HK-2 (cell line): ENCODE measurements around the gene MORN1.
A peak's percentile ranks its signal among the peaks of the same experiment; 100 is the strongest.

Experiments used
- DNase-seq: peaks from one replicate; pipeline ENCODE4 v3.0.0-alpha.2; 2018; ENCODE audit not compliant: unreplicated experiment

The MORN1 gene

DNA sequence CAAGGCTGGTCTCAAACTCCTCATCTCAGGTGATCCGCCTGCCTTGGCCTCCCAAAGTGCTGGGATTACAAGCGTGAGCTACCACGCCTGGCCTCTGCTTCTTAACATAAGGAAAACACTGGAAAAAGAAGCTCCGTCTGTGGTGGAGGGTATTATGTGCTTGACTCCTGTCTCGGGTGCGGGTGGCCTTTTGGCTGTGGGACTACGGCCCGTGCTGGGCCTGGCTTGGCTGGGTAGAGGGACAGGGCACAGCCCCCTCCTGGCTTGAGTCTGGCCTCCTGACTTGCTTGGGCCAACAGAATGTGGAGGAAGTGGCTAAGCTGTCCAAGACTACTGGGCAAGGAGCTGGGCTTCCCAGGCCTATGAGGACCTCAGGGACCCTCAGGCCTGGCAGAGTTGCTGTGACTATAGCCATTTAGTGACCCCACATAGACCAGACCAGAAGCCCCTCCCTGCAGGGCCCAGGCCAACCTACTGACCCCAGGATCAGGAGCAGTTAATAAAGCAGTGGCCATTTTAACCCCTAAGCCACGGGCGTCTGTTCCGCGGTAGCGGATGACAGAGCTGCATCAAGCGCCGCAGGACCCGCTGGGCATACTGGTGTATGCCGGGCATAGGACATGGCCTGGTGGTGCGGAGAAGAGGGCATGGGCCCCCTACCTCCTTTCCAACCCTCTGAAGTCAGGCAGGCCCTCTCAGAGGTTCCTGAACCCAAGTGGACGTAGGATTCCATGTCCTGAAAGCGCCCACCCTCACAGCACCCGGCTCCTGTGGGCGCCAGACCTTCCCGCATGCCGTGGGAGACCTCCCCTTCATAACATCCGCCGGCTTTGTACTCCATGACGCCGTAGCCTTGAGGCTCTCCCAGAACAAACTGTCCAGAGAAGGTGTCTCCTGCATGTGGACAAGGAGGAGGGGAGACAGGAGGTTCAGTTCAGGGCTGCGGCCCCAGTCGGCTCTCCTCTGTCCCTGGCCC is 4.4 kb downstream of the MORN1 start:
- DNase-seq = no peak

DNA sequence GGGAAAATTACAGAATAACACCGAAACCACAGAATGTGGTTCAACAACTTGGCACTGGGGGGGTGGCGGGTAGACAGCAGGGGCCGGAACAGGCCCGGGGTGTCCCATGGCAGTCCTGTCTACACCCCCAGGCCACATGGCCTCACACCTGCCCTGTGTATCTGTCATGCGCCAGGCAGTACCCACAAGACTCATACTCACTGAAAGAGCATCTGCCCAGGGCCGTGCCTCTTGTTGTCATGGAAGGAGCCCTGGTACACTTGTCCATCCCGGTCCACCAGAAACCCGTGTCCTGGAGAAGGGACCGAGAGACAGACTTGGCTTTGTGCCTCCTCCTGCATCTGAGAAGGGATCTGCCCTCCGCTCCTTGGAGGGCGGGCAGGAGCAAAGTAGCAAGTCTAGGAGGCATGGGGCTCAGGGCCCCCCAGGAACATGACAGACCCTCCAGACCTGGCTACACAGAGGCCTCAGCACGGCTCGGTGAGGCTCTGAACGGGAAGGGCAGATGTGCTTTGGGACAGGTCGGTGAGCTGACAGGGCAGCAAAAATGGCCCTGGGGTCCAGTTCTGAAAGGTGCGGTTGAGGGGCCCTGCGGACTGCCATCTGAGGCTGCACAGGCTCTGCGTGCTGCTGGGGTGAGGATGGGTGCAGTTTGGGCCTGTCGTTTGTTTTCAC is 5.6 kb downstream of the MORN1 start:
- no peak for DNase-seq

DNA sequence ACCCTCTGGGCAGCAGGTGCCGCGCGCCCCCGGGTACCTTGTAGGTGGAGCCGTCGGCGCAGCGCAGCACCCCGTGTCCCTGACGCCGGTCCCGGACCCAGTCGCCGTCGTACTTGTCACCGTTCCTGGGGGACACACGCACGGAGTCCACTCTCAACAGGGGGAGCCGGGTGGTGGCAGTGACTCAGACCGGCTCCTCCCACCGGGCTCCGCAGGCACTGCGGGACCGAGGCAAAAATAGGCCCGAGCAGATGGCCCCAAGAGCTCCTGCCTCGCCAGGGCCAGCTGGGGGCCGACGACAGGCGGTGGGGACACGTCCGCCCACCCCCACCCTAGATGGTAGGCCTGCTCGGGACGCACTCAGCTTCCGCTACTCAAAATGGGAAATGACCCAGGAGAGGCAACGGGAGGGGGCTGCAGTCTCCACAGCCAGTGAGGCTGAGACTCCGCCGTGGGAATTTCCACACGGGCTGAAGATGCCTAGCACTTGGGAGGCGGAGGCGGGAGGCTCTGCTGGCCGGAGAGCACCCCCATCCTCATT is 6.3 kb downstream of the MORN1 start:
- no peak for DNase-seq

DNA sequence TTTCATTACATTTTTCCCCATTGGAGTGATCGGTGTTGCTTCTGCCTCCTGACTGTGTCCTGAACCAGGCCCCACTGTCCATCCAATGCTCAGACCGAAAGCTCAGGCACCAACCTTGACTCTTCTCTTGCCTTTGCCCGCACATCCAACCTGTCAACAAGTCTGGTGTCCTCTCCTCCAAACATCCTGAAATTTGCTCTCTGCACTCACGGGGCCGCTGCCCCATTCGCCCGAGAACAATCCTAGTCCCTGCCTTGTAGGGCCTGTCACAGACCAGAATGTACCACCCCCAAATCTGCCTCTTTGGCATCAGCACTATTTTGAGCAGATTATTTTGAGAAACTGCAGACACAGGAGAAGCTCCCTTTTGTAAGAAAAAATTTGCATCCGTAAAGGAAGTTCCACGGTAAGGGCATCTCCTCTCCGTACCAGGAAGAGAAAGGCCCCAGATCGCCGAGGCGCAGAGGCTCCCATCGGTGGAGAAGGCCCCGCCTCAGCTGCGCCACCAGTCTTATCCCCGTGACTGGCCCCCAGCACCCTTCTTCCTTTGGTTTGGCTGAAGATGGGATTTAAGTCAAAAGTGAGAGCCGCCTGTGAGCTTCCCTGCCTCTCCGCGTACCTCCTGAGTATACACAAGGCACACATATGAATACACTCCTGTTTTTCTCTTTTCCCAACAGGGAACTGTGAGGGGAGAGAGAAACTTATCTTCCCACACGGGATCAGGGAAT is 7.1 kb downstream of the MORN1 start:
- DNase-seq = no peak

DNA sequence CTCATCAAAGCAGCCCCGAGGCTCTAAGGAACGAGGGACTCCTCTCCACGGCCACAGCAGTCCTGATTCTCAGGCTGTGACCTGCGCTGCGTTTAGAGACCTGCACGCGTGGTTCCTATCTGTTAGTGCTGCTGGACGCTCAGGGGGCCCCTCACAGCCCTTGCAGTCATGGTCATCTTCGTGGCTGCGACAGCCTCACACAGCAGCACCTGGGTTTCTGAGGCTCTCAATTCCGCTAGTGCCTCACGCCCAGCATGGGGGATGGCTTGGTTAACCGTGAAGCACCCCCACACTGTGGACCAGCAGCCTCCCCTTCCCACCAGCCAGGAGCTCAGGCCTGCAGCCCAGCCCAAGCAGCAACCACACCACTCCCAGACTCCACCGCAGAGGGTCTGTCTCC is 7.8 kb downstream of the MORN1 start:
- DNase-seq = no peak

DNA sequence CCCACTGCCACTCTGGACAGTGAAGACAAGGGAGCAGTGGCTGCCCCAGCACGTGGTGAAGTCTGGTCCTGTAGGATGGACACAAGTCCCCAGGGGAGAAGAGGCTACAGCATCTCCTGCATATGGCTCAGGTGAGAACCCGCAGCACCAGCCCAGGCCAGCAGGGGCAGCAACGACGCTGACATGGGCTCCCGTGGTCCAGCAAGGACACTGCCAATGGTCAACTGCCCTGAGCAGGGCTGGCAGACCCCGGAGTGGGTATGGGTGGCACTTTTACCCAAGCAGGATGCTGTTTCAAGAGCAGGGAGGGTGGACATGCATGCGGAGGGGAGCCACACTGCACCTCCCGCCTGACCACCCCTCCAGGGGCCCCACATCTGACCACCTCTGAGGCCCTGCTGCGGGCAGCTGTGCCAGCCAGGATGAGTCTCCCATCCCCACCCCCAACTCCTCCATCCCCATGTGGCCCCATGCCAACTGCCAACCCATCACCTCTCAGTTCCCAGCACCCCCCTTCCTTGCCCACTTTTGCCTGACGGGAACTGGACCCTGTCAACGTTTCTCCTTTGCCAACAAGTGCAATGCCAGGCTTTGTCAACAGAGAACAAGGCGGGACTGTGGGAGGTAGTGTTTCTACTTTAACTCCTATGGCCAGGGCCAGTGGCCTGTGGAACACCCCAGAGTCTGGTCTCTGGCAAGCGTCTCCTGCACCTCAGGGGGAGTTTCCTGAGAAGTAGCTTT is 8.6 kb downstream of the MORN1 start:
- DNase-seq = peak; percentile 39

DNA sequence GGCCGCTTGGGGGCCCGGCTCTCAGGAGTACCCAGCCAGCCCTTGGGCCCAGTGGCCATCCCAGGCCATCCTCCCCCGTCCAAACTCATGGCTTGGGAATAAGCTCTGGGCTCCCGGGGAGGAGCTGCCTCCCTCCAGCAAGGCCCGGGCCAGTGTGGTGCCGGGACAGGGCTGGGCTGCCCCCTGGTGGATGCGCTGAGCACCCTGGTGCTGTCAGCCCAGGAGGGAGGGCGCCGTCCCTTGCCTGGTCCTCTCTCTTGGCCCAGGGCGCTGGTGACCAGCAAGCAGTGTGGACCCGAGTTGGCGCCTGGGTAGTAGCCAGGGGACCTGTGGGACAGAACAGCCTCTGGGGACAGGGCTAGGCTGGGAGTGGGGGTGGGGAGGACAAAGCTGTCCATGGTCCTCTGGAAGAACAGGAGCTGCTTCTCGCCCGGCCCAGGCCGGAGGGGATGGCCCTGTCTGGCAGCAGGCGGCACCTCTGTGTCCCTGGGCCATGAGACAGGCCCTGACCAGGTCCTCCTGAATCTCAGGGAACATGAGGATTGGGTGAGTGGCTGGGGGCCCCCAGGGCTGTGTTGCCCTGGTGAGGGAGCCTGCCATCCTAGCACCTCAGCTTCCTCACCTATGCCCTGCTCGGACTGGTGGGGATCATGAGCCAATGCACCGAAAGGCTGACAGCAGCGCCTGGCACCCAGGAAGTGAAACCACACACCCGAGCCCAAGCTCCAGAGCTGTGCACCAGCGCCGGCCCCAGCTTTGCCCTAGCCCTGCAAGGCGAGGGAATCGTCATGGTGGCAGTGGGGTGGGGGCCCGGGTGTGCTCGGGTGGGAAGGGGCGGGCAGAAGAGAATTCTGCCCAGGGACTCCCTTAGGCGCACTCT is 9.4 kb downstream of the MORN1 start:
- DNase-seq = peak; percentile 82

DNA sequence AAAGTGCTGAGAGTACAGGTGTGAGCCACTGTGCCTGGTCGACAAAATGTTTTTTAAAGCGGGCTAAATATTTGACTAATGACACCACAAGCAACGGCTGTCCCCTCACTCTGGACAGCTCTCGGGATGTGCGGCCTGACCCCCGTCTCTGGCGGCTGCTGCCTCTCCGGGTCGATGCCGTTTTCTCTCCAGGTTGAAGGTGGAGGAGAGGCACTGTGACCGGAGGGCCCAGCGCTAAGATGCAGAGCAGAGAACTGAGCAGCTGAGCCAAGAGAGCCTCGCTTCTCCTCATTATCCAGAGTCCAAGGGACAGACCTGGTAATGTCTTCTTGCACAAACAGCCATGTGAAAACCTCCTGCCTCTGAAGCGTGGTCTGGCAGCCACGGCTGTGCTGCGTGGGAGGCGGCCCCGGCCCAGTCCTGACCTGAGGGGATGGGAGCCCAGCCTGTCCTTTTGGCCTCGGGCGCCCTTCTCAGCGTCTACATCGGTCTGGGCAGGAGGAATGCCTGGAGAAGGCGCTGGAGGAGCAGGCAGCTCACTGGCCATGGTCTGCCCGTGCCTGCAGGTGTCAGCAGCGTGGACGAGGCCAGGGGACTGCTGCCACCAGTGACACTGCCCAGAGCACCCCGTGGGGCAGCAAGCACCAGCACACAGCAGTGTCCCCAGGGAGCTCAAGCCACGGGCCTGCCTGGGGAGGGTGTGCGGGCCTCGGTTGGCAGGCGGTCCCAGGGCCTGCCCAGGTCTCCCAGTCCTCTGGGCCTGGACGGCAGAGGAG is 10.3 kb downstream of the MORN1 start:
- no peak for DNase-seq

DNA sequence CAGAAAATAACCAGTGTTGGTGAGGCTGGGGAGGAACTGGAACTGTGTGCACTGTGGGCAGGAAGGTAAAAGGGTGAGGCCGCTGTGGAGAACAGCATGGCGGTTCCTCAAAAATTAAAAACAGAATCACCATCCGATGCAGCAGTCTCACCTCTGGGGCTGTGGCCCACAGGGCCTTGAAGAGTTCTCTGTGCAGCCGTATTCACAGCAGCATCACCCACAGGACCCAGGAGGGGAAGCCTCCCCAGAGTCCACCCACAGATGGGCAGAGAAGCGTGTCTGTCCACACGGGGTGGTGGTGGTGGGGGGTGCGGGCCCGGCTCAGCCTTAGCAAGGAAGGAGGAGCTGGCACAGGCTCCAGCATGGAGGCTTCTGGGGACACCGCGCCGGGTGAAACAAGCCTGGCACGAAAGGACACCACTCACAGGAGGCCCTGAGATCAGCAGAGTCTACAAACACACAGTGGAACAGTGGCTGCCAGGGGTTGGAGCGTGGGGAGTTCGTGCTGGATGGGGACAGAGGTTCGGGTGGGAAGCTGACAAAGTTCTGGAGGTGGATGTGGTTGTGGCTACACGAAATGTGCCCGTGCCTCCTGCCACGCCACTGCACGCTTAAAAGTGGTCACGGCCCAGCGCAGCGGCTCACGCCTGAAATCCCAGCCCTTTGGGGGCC is 11.5 kb downstream of the MORN1 start:
- no peak for DNase-seq

DNA sequence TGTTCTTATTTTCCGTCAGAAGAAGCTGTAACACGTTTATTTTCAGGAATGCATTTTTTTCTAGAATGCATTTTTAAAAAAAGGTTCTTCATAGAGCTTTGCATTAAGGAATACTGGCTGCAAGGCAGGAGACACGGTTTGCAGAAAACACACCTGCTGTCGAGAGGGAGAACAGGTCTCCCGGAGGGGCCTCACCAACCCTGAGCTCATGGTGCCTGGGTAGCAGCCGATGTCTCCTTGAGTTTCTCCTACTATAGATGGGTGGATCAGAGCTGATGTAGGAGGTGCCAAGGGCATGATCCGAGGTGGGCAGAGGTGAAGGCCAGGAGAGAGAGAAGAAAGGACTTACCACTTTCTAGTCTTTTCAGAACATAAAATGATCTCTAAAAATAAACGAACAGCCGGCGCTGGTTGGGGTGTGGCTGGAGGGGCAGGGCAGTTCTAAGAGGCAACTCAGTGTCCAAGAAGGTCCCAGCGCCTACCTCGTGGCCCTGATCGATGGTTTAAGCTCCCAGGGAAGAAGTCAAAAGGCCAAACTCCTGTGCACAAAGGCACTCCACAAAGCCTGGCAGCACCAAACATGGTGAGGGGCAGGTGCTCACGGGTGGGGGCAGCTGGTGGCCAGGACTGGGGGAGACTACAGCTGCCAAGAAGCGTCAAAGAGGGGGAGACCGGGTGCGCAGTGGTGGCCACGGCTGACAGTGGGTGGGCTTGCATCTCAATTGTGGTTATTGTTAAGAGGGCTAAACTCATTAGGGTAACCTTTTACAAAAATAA is 12.2 kb downstream of the MORN1 start:
- DNase-seq = no peak

DNA sequence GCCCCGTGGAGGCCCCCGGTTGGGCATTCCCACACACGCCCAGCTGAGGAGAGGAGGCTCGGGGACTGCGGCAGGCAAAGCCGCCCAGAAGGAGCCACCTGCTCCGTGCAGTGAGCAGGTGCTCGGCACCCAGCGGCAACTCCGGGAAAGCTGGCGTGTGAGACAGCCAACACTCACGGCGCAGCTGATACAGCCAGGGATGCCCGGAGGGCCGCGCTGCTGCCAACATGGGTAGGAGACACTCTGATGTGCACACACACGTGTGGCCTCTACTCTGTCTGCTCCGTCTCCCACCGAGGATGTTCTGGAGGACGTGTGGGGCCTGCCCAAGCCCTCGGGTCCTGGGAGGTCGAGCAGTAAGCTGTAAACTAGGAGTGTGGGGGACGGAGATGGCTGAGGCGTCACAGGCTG is 12.9 kb downstream of the MORN1 start:
- DNase-seq = no peak

DNA sequence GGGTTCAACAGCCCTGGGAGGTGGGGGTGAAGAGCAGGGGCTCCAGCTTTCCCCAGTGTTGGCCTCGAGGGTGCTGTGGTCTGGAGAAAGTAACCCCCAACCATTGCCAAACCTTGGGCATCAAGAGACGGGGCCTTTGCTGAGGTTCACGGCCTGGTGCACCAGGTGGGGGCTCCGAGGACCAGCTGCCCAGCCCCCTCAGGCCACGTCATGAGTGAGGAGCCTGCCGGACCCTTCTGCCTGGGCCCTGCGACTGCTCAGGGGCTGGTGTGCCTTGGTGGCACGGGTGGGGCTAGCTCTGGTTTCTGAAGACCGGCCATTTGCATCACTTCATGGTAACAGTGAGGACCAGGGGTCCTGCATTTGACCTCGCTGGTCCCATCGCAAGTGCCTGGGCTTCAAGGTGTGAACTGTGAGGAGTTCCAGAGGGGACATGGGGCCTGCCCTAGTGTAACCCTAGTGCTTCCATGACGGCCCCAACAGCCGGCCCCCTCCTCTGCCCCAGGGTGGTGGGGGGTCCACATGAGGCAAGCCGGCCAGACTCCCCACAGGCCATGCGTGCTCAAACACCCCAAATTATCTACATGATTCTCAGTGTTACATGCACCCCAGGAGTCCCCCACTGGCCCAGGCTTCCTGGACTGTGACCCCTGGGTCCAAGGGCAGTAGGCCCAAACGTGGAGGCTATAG is 13.5 kb downstream of the MORN1 start:
- no peak for DNase-seq

DNA sequence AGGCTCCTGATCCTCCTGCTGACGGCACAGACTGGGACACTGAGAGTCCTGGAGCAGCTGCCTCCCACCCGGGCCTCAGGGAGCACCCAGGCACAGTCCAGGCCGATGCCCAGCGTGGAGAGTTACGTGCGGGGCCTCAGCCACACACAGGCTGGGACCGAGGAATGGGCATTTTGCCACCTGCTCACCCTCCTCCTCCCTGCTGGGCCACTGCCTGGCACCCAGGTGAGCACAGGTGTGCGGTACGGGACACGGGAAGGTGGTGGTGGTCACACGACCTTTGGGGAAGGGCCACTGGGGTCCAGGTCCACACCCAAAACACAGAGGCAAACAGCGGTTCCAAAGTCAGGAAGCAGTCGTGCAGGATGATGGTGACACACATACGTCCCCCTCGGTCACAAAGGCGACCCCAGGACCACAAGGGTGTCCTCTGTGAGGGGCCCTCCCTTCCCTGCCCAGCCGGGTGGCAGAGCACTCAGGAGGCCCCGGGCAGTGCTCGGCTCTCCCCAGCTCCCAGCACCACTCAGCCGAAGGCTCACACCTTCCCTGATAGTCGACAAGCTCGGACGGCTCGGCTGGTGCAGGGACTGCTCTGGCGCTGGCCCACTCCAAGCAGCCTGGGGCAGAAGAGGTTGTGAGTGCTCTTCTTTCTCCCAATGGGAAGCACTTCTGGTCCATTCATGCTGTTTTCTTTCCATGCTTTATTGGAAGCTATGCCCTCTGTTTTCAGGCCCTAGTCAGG is 14.3 kb downstream of the MORN1 start:
- no peak for DNase-seq

DNA sequence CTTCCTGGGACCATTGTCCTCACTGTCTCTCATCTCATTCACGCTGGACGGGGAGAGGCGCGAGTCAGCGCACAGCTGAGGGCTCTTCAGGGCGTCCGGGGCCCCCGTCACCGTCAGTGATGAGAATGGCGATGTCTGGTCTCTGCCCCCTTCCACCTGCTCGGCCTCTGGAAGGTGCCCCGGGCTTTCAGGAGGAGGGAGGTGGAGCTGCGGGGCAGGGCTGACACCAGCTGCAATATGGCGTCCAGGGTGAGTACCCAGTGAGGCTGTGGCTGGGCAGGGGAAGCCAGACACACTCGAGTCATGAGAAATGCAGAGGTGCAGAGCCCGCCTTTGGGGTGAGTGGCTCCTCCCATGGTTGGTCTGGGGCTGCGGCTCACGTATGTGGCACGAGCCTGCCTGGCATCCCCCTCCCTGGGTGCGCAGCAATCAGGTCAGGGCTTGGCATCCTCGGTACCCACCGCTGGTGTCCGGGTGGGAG is 15.1 kb downstream of the MORN1 start:
- DNase-seq = no peak

DNA sequence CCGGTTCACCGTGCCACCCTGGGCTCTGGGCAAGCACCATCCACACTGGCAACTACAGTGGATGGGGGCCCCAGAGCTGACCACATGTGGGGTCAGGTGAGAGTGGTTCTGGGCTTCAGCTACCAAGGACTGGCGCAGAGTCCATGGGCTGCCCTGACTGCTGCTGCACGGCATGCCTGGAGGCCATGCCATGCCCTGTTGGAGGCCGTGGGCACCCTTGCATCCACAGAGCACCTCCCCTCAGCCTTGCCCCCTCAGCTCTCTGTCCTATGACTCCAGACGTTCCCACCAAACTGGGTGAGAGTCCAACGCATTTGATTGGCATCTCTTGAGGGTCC is 15.5 kb downstream of the MORN1 start:
- no peak for DNase-seq

DNA sequence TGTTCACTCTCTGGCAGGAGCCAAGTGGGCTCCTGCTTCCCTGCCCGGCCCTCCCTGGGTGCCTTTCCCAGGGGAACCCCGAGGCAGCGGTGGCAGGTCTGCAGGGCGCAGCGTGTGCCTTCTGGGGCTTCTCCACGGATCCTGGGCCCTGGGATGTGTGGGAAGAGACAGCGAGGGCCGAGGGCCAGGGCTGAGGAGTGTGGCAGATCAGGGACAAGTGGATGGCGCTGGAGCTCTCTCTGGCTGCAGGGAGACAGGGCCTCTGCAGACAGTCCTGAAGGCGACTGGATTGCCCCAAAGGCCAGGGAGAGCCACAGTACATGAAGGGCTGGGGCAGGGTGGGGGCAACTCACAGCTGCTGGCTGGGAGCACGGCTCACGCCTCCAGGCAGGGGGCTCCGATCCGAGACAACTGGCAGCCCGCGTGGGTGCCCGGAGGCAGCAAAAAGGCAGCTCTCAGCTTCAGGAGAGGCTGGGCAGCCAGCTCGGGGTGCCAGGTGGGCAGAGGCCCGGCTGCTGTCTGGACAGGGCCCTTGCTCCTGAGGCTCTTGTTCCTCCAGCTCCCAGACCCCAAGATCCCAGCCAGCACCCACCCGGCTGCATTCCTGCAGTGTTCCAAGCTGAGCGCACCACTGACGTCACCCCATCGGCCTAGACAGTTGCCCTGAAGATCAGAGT is 16.0 kb downstream of the MORN1 start:
- no peak for DNase-seq
